D341Med (cell line): ENCODE measurements around the gene MMP25.
"Not testable (repeated sequence)": the region's sequence is repeated elsewhere in the genome, so short reads cannot be mapped to it uniquely, and the experiment has no call there.

Experiments
- DNase-seq: peaks from one replicate; pipeline ENCODE4 v3.0.0; 2012; ENCODE audit warnings: low spot score

MMP25 gene

GRCh38 chr16:3074860-3075522 is 28.6 kb downstream of the MMP25 start:
- no peak for DNase-seq

GRCh38 chr16:3075523-3075915 is 29.2 kb downstream of the MMP25 start:
- DNase-seq: no peak

GRCh38 chr16:3075946-3076345 is 29.6 kb downstream of the MMP25 start:
- DNase-seq: not testable (repeated sequence)

GRCh38 chr16:3076577-3076976 is 30.2 kb downstream of the MMP25 start:
- no peak for DNase-seq

GRCh38 chr16:3080024-3080423 is 33.7 kb downstream of the MMP25 start:
- no peak for DNase-seq

GRCh38 chr16:3081957-3082356 is 35.6 kb downstream of the MMP25 start:
- not testable (repeated sequence) for DNase-seq

- DNase-seq: not testable (repeated sequence)
Observed at GRCh38 chr16:3083408-3083807, 37.0 kb downstream of the MMP25 start.

- no peak for DNase-seq
Observed at GRCh38 chr16:3084491-3084890, 38.1 kb downstream of the MMP25 start.

- no peak for DNase-seq
Observed at GRCh38 chr16:3084969-3085670, 38.8 kb downstream of the MMP25 start.

- no peak for DNase-seq
Observed at GRCh38 chr16:3085868-3086595, 39.7 kb downstream of the MMP25 start.

- no peak for DNase-seq
Observed at GRCh38 chr16:3086596-3087242, 40.4 kb downstream of the MMP25 start.

- DNase-seq: no peak
Observed at GRCh38 chr16:3087243-3088235, 41.2 kb downstream of the MMP25 start.

GRCh38 chr16:3088450-3088849 is 42.1 kb downstream of the MMP25 start:
- no peak for DNase-seq

- peak; percentile 12 for DNase-seq
Observed at GRCh38 chr16:3088925-3089716, 42.8 kb downstream of the MMP25 start.

GRCh38 chr16:3089717-3090592 is 43.6 kb downstream of the MMP25 start:
- DNase-seq: no peak

GRCh38 chr16:3091551-3091950 is 45.2 kb downstream of the MMP25 start:
- no peak for DNase-seq

GRCh38 chr16:3092501-3092941 is 46.2 kb downstream of the MMP25 start:
- no peak for DNase-seq

GRCh38 chr16:3094289-3095027 is 48.1 kb downstream of the MMP25 start:
- peak; percentile 61 for DNase-seq

GRCh38 chr16:3095869-3096268 is 49.5 kb downstream of the MMP25 start:
- DNase-seq: peak; percentile 48
